ENCODE results near the gene LARP1B.

GRCh38 chr4:128234836-128235235, 173.7 kb downstream of the LARP1B start:
- no peak for TF ChIP-seq CTCF (conservative IDR thresholded peaks at IDR 0.05; ENCODE audit: low read depth, low read length)
- no peak for TF ChIP-seq EZH2 (IDR thresholded peaks at IDR 0.05; ENCODE audit: low read length, unreplicated experiment)
